GM23338 (cell line): ENCODE data around the gene TIAM1.

Source experiments
- CREB1 ChIP-seq: fragments of 250-450 bp; sonication (Bioruptor Pico); IDR thresholded peaks from 2 replicates; pipeline ENCODE4 v1.5.0; 2020; ENCODE audit warnings: low read depth, mild to moderate bottlenecking, moderate library complexity
- EZH2 ChIP-seq: fragments of 200-600 bp; sonication (generic); IDR thresholded peaks from one replicate; pipeline ENCODE4 v1.8.0; 2017; ENCODE audit warnings: antibody characterized with exemption, mild to moderate bottlenecking, low read depth; ENCODE audit not compliant: unreplicated experiment
- EZH2phosphoT487 ChIP-seq: fragments of 200-600 bp; sonication (generic); IDR thresholded peaks from one replicate; pipeline ENCODE4 v1.8.1; 2018; ENCODE audit warnings: antibody characterized with exemption; ENCODE audit not compliant: unreplicated experiment
- NANOG ChIP-seq: IDR thresholded peaks from 2 replicates; pipeline ENCODE4 v1.6.1; 2016; ENCODE audit warnings: antibody characterized with exemption, borderline replicate concordance
- POLR2AphosphoS5 ChIP-seq: IDR thresholded peaks from 2 replicates; pipeline ENCODE4 v1.6.1; 2016; ENCODE audit warnings: antibody characterized with exemption, low read depth
- ZNF114 ChIP-seq: fragments of 250-450 bp; sonication (Bioruptor Pico); IDR thresholded peaks from 2 replicates; pipeline ENCODE4 v1.5.0; 2020; ENCODE audit warnings: mild to moderate bottlenecking, moderate library complexity
- TF ChIP-seq, protein P1 (sequence below), 2 experiments: fragments of 200-600 bp in 1 of 2; sonication (generic) in 1 of 2; conservative IDR thresholded peaks; 2 replicates each; pipeline versions ENCODE4 v1.5.1 to v1.6.1; 2016 to 2017; ENCODE audit warnings: antibody characterized with exemption in 2 of 2, low read depth in 2 of 2, mild to moderate bottlenecking in 2 of 2, moderate library complexity in 1 of 2
- TF ChIP-seq, protein P2 (sequence below): IDR thresholded peaks from 2 replicates; pipeline ENCODE4 v1.6.1; 2016; ENCODE audit warnings: antibody characterized with exemption
- TF ChIP-seq, protein P3 (sequence below): IDR thresholded peaks from one replicate; pipeline ENCODE4 v1.6.1; 2018; ENCODE audit warnings: antibody characterized with exemption; ENCODE audit not compliant: unreplicated experiment

DNA sequence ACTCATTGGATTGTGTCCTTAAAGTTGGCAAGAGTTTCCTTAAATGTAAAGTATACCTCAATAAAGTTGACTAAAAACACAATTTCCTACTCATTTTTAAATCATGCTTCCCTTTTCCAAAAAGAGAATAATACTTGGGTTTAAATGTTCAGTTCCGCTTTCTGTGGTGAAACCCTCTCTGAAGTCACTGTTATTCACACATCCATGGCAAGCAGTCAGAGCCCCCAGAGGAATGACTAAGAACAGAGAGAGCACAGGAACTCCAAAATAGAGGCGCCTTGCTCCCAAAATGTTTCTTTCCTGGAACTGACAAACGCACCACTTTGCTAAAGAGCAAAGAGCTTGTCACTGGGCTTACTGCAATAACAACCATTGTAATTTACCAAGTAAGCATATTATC lies 142.5 kb downstream of the TIAM1 start:
- TF ChIP-seq, protein P1, sequence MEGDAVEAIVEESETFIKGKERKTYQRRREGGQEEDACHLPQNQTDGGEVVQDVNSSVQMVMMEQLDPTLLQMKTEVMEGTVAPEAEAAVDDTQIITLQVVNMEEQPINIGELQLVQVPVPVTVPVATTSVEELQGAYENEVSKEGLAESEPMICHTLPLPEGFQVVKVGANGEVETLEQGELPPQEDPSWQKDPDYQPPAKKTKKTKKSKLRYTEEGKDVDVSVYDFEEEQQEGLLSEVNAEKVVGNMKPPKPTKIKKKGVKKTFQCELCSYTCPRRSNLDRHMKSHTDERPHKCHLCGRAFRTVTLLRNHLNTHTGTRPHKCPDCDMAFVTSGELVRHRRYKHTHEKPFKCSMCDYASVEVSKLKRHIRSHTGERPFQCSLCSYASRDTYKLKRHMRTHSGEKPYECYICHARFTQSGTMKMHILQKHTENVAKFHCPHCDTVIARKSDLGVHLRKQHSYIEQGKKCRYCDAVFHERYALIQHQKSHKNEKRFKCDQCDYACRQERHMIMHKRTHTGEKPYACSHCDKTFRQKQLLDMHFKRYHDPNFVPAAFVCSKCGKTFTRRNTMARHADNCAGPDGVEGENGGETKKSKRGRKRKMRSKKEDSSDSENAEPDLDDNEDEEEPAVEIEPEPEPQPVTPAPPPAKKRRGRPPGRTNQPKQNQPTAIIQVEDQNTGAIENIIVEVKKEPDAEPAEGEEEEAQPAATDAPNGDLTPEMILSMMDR (conservative IDR thresholded peaks at IDR 0.05; ENCODE audit: low read depth in 2 of 2): no peak
- TF ChIP-seq EZH2: no peak
- TF ChIP-seq POLR2AphosphoS5: no peak
- no peak for TF ChIP-seq ZNF114 (CRISPR knock-in tag)
- no peak for TF ChIP-seq NANOG
- TF ChIP-seq, protein P2, sequence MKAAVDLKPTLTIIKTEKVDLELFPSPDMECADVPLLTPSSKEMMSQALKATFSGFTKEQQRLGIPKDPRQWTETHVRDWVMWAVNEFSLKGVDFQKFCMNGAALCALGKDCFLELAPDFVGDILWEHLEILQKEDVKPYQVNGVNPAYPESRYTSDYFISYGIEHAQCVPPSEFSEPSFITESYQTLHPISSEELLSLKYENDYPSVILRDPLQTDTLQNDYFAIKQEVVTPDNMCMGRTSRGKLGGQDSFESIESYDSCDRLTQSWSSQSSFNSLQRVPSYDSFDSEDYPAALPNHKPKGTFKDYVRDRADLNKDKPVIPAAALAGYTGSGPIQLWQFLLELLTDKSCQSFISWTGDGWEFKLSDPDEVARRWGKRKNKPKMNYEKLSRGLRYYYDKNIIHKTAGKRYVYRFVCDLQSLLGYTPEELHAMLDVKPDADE: no peak
- TF ChIP-seq, protein P3, sequence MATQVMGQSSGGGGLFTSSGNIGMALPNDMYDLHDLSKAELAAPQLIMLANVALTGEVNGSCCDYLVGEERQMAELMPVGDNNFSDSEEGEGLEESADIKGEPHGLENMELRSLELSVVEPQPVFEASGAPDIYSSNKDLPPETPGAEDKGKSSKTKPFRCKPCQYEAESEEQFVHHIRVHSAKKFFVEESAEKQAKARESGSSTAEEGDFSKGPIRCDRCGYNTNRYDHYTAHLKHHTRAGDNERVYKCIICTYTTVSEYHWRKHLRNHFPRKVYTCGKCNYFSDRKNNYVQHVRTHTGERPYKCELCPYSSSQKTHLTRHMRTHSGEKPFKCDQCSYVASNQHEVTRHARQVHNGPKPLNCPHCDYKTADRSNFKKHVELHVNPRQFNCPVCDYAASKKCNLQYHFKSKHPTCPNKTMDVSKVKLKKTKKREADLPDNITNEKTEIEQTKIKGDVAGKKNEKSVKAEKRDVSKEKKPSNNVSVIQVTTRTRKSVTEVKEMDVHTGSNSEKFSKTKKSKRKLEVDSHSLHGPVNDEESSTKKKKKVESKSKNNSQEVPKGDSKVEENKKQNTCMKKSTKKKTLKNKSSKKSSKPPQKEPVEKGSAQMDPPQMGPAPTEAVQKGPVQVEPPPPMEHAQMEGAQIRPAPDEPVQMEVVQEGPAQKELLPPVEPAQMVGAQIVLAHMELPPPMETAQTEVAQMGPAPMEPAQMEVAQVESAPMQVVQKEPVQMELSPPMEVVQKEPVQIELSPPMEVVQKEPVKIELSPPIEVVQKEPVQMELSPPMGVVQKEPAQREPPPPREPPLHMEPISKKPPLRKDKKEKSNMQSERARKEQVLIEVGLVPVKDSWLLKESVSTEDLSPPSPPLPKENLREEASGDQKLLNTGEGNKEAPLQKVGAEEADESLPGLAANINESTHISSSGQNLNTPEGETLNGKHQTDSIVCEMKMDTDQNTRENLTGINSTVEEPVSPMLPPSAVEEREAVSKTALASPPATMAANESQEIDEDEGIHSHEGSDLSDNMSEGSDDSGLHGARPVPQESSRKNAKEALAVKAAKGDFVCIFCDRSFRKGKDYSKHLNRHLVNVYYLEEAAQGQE: no peak
- no peak for TF ChIP-seq EZH2phosphoT487
- TF ChIP-seq CREB1 (CRISPR knock-in tag): no peak
